Brain microvascular endothelial cell (primary cell): Measurements from ENCODE around the gene SPDYE4.

Experiments
- DNase-seq: peaks from one replicate; pipeline ENCODE4 v3.0.0-alpha.2; 2020
- H3K27ac ChIP-seq: fragments of 250-450 bp; sonication (Bioruptor Pico); 2 replicates; pipeline ENCODE4 v1.5.1; 2020; ENCODE audit warnings: mild to moderate bottlenecking, moderate library complexity
- H3K27me3 ChIP-seq: fragments of 250-450 bp; sonication (Bioruptor Pico); replicated peaks from 2 replicates; pipeline ENCODE4 v1.5.1; 2020; ENCODE audit warnings: mild to moderate bottlenecking
- H3K36me3 ChIP-seq: fragments of 250-450 bp; sonication (Bioruptor Pico); replicated peaks from 2 replicates; pipeline ENCODE4 v1.5.1; 2020; ENCODE audit warnings: mild to moderate bottlenecking
- H3K4me3 ChIP-seq: 2 replicates; pipeline ENCODE4 v1.5.1; 2011; ENCODE audit warnings: low read depth, mild to moderate bottlenecking, control low read depth, low read length, moderate library complexity
- CTCF ChIP-seq: IDR thresholded peaks from 2 replicates; pipeline ENCODE4 v1.5.1; 2011; ENCODE audit warnings: low read depth, mild to moderate bottlenecking, moderate library complexity, low read length, control low read depth, inconsistent platforms; ENCODE audit errors: missing control alignments
- in situ Hi-C: cut with HindIII; loops from 2 replicates; pipeline ENCODE4 v1.10.0; 2017; ENCODE audit warnings: low sequenced_read_pairs, low pct_ligation_motif_present

SPDYE4 gene

GRCh38 chr17:8719291-8720246 is 38.8 kb downstream of the SPDYE4 start:
- TF ChIP-seq CTCF, result no peak
- Histone ChIP-seq H3K27ac (no peak overlapping the region), H3K27me3 (no peaks in the 10 kb centered on the region), H3K4me3 (no peak overlapping the region), H3K36me3 (no peaks in the 10 kb centered on the region)
- in situ Hi-C loops, result no loop called here
- DNase-seq, result no peak

GRCh38 chr17:8718001-8718563 is 40.3 kb downstream of the SPDYE4 start:
- in situ Hi-C loops, result no loop called here
- no peak for TF ChIP-seq CTCF
- DNase-seq, result no peak
- no peaks in the 10 kb centered on the region for H3K36me3 ChIP-seq
- no peaks in the 10 kb centered on the region for H3K27me3 ChIP-seq
- H3K4me3 ChIP-seq, result no peak overlapping the region
- H3K27ac ChIP-seq, result no peak overlapping the region

GRCh38 chr17:8713878-8714277 is 44.5 kb downstream of the SPDYE4 start:
- H3K4me3 ChIP-seq, result no peak overlapping the region
- no peaks in the 10 kb centered on the region for H3K27me3 ChIP-seq
- DNase-seq, result no peak
- no peak overlapping the region for H3K27ac ChIP-seq
- no peaks in the 10 kb centered on the region for H3K36me3 ChIP-seq
- TF ChIP-seq CTCF, result no peak
- in situ Hi-C loops, result no loop called here

- no peak for TF ChIP-seq CTCF
- Histone ChIP-seq H3K27ac (no peak overlapping the region), H3K27me3 (no peaks in the 10 kb centered on the region), H3K4me3 (no peak overlapping the region), H3K36me3 (no peaks in the 10 kb centered on the region)
- in situ Hi-C loops, result no loop called here
- DNase-seq, result no peak
These were observed 45.0 kb downstream of the SPDYE4 start for GRCh38 chr17:8713315-8713714.

- no peak for TF ChIP-seq CTCF
- Histone ChIP-seq H3K4me3 (no peak overlapping the region), H3K27me3 (no peaks in the 10 kb centered on the region), H3K27ac (no peak overlapping the region), H3K36me3 (no peaks in the 10 kb centered on the region)
- DNase-seq, result no peak
- in situ Hi-C loops, result no loop called here
These were observed 45.6 kb downstream of the SPDYE4 start for GRCh38 chr17:8712698-8713097.

- H3K36me3 ChIP-seq, result no peaks in the 10 kb centered on the region
- H3K27me3 ChIP-seq, result no peaks in the 10 kb centered on the region
- no peak overlapping the region for H3K27ac ChIP-seq
- H3K4me3 ChIP-seq, result no peak overlapping the region
- no peak for DNase-seq
- no peak for TF ChIP-seq CTCF
- in situ Hi-C loops, result no loop called here
These were observed 47.1 kb downstream of the SPDYE4 start for GRCh38 chr17:8711291-8711690.
